Liver (tissue), 9 donors: ENCODE results near the gene FGD6. TPM values are rescaled to one million over a fixed set of nuclear protein-coding genes. Genes with fewer than 3 reads are reported as not detected.
A peak's percentile ranks its signal among the peaks of the same experiment; 100 is the strongest.

Source experiments
- DNase-seq: peaks from one replicate; pipeline ENCODE4 v3.0.0-alpha.2; 2017; ENCODE audit warnings: low spot score
- H3K27ac ChIP-seq, 2 donors: one replicate each; pipeline ENCODE4 v1.7.0; 2013; ENCODE audit warnings: inconsistent platforms in 2 of 2, low read length in 2 of 2, control low read depth in 1 of 2, low read depth in 1 of 2, mild to moderate bottlenecking in 1 of 2
- H3K27me3 ChIP-seq, 4 donors: one replicate each; pipeline versions ENCODE4 v1.6.1 to v1.7.0; 2013; ENCODE audit warnings: low read length in 3 of 4, inconsistent platforms in 1 of 4, mild to moderate bottlenecking in 1 of 4, moderate library complexity in 1 of 4; ENCODE audit not compliant: control insufficient read depth in 4 of 4, insufficient read depth in 4 of 4
- H3K36me3 ChIP-seq, 4 donors: one replicate each; pipeline versions ENCODE4 v1.6.1 to v1.7.0; 2013; ENCODE audit warnings: low read length in 3 of 4, mild to moderate bottlenecking in 3 of 4, low read depth in 1 of 4, moderate library complexity in 1 of 4; ENCODE audit not compliant: control insufficient read depth in 4 of 4, insufficient read depth in 3 of 4
- H3K4me1 ChIP-seq, 4 donors: one replicate each; pipeline versions ENCODE4 v1.6.1 to v1.7.0; 2013; ENCODE audit warnings: low read length in 3 of 4, mild to moderate bottlenecking in 3 of 4, moderate library complexity in 1 of 4; ENCODE audit not compliant: control insufficient read depth in 4 of 4, insufficient read depth in 4 of 4
- H3K4me3 ChIP-seq, 3 donors: one replicate each; pipeline versions ENCODE4 v1.6.1 to v1.7.0; 2013; ENCODE audit warnings: low read length in 3 of 3, control low read depth in 1 of 3, low read depth in 1 of 3, mild to moderate bottlenecking in 1 of 3
- H3K9ac ChIP-seq, 2 donors: one replicate each; pipeline ENCODE4 v1.7.0; 2013; ENCODE audit warnings: low read length in 2 of 2, mild to moderate bottlenecking in 2 of 2, moderate library complexity in 2 of 2, control low read depth in 1 of 2, low read depth in 1 of 2
- H3K9me3 ChIP-seq, 4 donors: one replicate each; pipeline versions ENCODE4 v1.6.1 to v1.7.0; 2013; ENCODE audit warnings: low read length in 3 of 4; ENCODE audit not compliant: control insufficient read depth in 4 of 4
- ATF3 ChIP-seq: IDR thresholded peaks from 2 replicates; pipeline ENCODE4 v1.6.1; 2016; ENCODE audit warnings: antibody characterized with exemption
- CTCF ChIP-seq: fragments of 150-350 bp; IDR thresholded peaks from 2 replicates; pipeline ENCODE4 v1.5.1; 2017; ENCODE audit warnings: improper control_type of control experiment, low read depth, low read length; ENCODE audit not compliant: missing input control
- EGR1 ChIP-seq, 2 donors: IDR thresholded peaks; 2 replicates each; pipeline ENCODE4 v1.6.1; 2016 to 2018; ENCODE audit warnings: antibody characterized with exemption in 2 of 2, low read depth in 2 of 2
- FOXA1 ChIP-seq: IDR thresholded peaks from 2 replicates; pipeline ENCODE4 v1.6.1; 2016; ENCODE audit warnings: antibody characterized with exemption
- FOXA2 ChIP-seq: IDR thresholded peaks from 2 replicates; pipeline ENCODE4 v1.6.1; 2016; ENCODE audit warnings: antibody characterized with exemption
- MAX ChIP-seq: IDR thresholded peaks from 2 replicates; pipeline ENCODE4 v1.6.1; 2016; ENCODE audit warnings: antibody characterized with exemption
- NR2F2 ChIP-seq: IDR thresholded peaks from 2 replicates; pipeline ENCODE4 v1.6.1; 2016; ENCODE audit warnings: antibody characterized with exemption
- RAD21 ChIP-seq, 2 donors: IDR thresholded peaks; 2 replicates each; pipeline ENCODE4 v1.6.1; 2016; ENCODE audit warnings: antibody characterized with exemption in 2 of 2, mild to moderate bottlenecking in 2 of 2
- RXRA ChIP-seq, 2 donors: IDR thresholded peaks; 2 replicates each; pipeline ENCODE4 v1.6.1; 2017 to 2018; ENCODE audit warnings: antibody characterized with exemption in 2 of 2, mild to moderate bottlenecking in 1 of 2
- SP1 ChIP-seq: IDR thresholded peaks from 2 replicates; pipeline ENCODE4 v1.6.1; 2018; ENCODE audit warnings: antibody characterized with exemption, mild to moderate bottlenecking
- YY1 ChIP-seq: IDR thresholded peaks from 2 replicates; pipeline ENCODE4 v1.6.1; 2016; ENCODE audit warnings: antibody characterized with exemption, mild to moderate bottlenecking
- WGBS: extraction: QIAGEN DNeasy Blood & Tissue Kit; methylation state at CpG from one replicate; pipeline ENCODE4 v1.1.7; 2013; 5-methylcytosine and 5-hydroxymethylcytosine counted together
- polyA plus RNA-seq, 2 donors: library from polyadenylated mRNA; stranded (reverse) in 1 of 2; unstranded in 1 of 2; fragments of 200-250 nt in 1 of 2; fragments of >200 nt in 1 of 2; fragmentation: Nextera tagmentation in 1 of 2; extraction: Ambion mirVana in 1 of 2; gene quantifications; one replicate each; pipeline versions ENCODE4 v1.2.1 to v1.2.3, GENCODE V29; 2013 to 2015
- total RNA-seq, 2 donors: library from RNA; depleted of rRNA; stranded (reverse); fragments of >200 nt; gene quantifications; one replicate each; pipeline ENCODE4 v1.2.3, GENCODE V29; 2014
- donor health status: healthy.
- donor health status: healthy.
- donor health status: healthy.
- donor health status: healthy.
- donor health status: healthy.

Gene FGD6
- total and polyA plus RNA-seq, 4 donors: 0.54 to 6.9 (median 2.4) TPM

GRCh38 chr12:95131589-95132340, 85.5 kb downstream of the FGD6 start:
- H3K27ac ChIP-seq: no peak overlapping the region
- H3K4me1 ChIP-seq: peaks cover 0 to 2% (median 0%) of the 10 kb centered on the region in 4 donors
- H3K36me3 ChIP-seq: peaks cover 0 to 6% (median 0%) of the 10 kb centered on the region in 4 donors
- no peak for DNase-seq
- no peaks in the 10 kb centered on the region for H3K27me3 ChIP-seq
- TF ChIP-seq RXRA (IDR thresholded peaks at IDR 0.05): peak in 1 of 2 donors; percentile 9
- TF ChIP-seq FOXA1: no peak
- H3K4me3 ChIP-seq: no peak overlapping the region
- H3K9me3 ChIP-seq: no peaks in the 10 kb centered on the region
- H3K9ac ChIP-seq: no peak overlapping the region
- WGBS: 78% methylated on average over 10 of the region's 10 CpGs

- Histone ChIP-seq H3K9me3 (no peaks in the 10 kb centered on the region), H3K9ac (no peak overlapping the region), H3K4me1 (peaks cover 0 to 2% (median 0%) of the 10 kb centered on the region in 4 donors), H3K27me3 (no peaks in the 10 kb centered on the region), H3K27ac (no peak overlapping the region), H3K36me3 (peaks cover 0 to 6% (median 1%) of the 10 kb centered on the region in 4 donors), H3K4me3 (no peak overlapping the region)
- 88% methylated on average over 1 of the region's 1 CpG for WGBS
- TF ChIP-seq EGR1 (IDR thresholded peaks at IDR 0.05; ENCODE audit: low read depth in 2 of 2) (no peak), FOXA1 (no peak)
- no peak for DNase-seq
Measured at GRCh38 chr12:95130096-95130495, 87.2 kb downstream of the FGD6 start.

- H3K9ac ChIP-seq: no peak overlapping the region
- H3K36me3 ChIP-seq: peaks cover 0 to 3% (median 1%) of the 10 kb centered on the region in 4 donors
- H3K27ac ChIP-seq: no peak overlapping the region
- H3K27me3 ChIP-seq: no peaks in the 10 kb centered on the region
- no peak for DNase-seq
- no peak overlapping the region for H3K4me3 ChIP-seq
- H3K9me3 ChIP-seq: no peaks in the 10 kb centered on the region
- 94% methylated on average over 2 of the region's 2 CpGs for WGBS
- peaks cover 0 to 2% (median 0%) of the 10 kb centered on the region in 4 donors for H3K4me1 ChIP-seq
- no peak for TF ChIP-seq NR2F2
- no peak for TF ChIP-seq RAD21 (IDR thresholded peaks at IDR 0.05)
Measured at GRCh38 chr12:95129115-95129514, 88.2 kb downstream of the FGD6 start.

GRCh38 chr12:95126736-95127135, 90.5 kb downstream of the FGD6 start:
- 90% methylated on average over 3 of the region's 3 CpGs for WGBS
- no peak overlapping the region for H3K4me3 ChIP-seq
- no peak for DNase-seq
- H3K9ac ChIP-seq: no peak overlapping the region
- TF ChIP-seq RAD21 (IDR thresholded peaks at IDR 0.05) (no peak), YY1 (no peak), FOXA2 (no peak), ATF3 (no peak), SP1 (no peak), CTCF (no peak), FOXA1 (no peak), MAX (no peak)
- no peak overlapping the region for H3K27ac ChIP-seq
- H3K9me3 ChIP-seq: no peaks in the 10 kb centered on the region
- H3K27me3 ChIP-seq: no peaks in the 10 kb centered on the region
- H3K4me1 ChIP-seq: no peaks in the 10 kb centered on the region
- peaks cover 0 to 3% (median 1%) of the 10 kb centered on the region in 4 donors for H3K36me3 ChIP-seq
